HG03060 (cell line): Measurements from ENCODE around the gene REPIN1.

ENCODE experiments used
- ATAC-seq: cut with Tn5 transposase; IDR thresholded peaks from one replicate; pipeline ENCODE4 v1.9.1; 2021; ENCODE audit warnings: low read depth, moderate number of reproducible peaks; ENCODE audit not compliant: unreplicated experiment

Gene REPIN1

DNA sequence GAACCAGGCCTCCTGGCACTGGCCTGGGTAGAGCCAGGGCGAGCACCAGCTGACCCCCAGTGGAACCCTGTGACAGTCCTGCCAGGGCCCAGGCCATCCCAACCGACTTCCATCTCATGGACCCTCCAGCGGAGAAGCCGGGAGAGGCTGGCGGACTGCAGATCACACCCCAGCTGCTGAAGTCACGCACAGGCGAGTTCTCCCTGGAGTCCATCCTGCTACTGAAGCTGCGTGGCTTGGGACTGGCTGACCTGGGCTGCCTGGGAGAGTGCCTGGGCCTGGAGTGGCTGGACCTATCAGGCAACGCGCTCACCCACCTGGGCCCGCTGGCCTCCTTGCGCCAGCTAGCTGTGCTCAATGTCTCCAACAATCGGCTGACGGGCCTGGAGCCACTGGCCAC lies 31.9 kb upstream of the REPIN1 start:
- ATAC-seq = no peak

- no peak for ATAC-seq
These were observed 31.4 kb upstream of the REPIN1 start for GRCh38 chr7:150337179-150337578.

GRCh38 chr7:150337659-150338081 lies 31.0 kb upstream of the REPIN1 start:
- ATAC-seq = no peak

- no peak for ATAC-seq
These were observed 30.3 kb upstream of the REPIN1 start for GRCh38 chr7:150338166-150338829.

DNA sequence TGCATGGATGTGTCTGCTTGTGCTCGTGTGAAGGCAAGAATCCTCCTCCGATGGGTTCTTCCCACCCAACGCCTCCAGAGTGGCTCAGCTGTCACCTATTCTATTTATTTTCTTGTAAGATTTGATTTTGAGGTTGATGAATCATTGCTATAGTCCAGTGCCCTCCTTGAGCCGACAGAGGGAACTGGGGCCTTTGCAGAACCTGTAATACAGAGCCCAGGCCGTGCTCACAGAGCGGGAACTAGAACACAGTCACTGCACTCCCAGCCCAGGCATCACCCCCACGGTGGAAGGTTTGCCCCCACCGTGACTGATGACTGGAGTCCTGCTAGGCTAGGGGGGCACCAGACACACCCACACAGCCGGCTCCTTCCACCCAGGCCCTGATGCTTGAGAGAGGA lies 29.2 kb upstream of the REPIN1 start:
- no peak for ATAC-seq

- no peak for ATAC-seq
These were observed 28.4 kb upstream of the REPIN1 start for GRCh38 chr7:150340024-150340749.

DNA sequence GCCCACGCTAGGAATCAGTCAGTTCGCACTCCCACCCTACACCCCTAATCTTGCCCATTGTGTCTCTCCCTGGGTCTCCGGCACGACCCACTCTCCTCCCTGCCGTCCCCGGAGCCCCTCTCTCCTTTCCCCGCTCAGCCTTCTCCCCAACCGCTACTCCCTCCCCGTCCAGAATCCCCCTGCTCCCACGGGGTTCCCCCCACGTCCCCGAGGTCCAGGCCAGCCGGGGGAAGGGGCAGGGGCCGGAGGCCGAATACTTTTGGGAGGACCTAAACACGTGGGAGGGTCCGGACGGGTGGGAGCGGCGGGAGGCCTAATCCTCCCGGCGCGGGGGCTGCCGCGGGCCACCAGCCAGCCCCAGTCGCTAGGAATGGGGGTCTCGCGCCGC lies 27.8 kb upstream of the REPIN1 start:
- ATAC-seq = no peak

DNA sequence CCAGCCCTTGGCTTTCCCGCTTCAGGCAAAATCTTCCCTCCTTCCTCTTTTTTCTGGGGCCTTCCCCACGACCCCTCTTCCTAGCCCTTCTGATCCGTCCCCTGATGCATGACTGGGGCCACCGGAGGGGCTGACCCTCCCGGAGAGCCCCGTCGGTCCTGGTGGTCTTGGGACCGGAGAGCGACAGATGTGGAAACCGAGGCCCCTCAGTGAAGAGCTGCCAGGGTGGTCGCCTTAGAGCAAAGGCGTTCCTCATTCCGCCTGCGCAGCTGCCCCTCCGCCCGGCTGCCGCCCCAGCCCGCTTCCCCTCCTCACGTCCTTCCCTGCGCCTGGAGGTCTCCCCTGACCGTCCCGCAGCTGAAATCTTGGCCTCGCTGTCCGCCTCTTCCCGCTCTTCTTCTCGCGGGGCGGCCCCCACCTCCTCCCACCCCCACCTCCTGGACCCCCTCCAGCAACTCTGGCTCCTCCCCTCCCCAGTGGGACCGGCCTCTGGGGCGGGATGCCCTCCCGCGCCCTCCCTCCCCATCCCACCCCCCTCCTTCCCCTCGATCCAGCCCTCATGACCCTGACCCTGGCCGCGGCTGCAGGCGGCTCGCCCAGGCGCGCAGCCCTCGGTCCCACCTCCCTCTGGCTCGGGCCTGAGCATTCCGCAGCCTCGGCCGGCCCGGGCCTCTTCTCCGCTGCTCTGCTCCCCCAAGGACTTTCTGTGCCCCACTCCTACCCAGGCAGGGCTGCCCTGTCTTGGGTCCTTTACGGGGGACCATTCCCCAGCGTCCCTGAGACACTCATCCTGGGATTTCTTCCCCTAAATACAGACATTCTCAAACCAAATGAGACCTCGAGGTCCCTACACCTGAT lies 27.1 kb upstream of the REPIN1 start, which contains the start of gene RARRES2:
Gene RARRES2, minus strand, starts transcription at position 367 of the 858 bp plus-strand sequence. CDS start 1,020 bp downstream, outside the sequence.
- no peak for ATAC-seq

DNA sequence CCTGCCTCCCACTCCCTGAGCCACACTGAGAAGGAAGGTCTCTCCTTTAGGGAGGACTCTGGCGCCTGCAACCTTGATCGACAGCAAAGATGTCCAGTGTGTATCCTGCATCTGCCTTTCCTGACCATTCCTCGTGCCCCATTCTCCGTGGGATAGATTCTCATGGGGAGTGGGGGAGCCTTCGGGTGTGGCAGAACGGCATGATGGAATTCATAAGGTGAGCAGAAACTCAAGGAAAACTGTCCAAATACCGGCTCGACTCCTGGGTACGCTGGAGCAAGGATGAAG lies 26.6 kb upstream of the REPIN1 start:
- ATAC-seq = no peak

- no peak for ATAC-seq
These were observed 25.4 kb upstream of the REPIN1 start for GRCh38 chr7:150343225-150343624.

GRCh38 chr7:150344299-150344698 lies 24.3 kb upstream of the REPIN1 start:
- no peak for ATAC-seq

GRCh38 chr7:150345012-150345411 lies 23.6 kb upstream of the REPIN1 start:
- no peak for ATAC-seq

DNA sequence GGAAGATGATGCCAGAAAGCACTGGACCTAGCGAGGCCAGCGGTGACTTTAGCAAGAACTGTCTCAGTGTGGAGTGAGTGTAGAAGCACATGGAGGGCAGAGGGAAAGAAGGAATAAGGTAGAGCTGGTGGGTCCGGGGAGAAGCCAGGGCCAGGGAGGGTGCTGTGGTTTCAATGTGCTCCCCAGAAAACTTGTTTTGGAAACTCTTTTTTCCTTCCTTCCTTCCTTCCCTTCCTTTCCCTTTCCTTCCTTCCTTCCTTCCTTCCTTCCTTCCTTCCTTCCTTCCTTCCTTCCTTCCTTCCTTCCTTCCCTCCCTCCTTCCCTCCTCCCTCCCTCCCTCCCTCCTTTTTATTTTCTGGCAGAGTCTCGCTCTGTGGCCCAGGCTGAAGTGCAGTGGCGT lies 21.7 kb upstream of the REPIN1 start:
- no peak for ATAC-seq

- no peak for ATAC-seq
These were observed 16.9 kb upstream of the REPIN1 start for GRCh38 chr7:150351587-150352194.

DNA sequence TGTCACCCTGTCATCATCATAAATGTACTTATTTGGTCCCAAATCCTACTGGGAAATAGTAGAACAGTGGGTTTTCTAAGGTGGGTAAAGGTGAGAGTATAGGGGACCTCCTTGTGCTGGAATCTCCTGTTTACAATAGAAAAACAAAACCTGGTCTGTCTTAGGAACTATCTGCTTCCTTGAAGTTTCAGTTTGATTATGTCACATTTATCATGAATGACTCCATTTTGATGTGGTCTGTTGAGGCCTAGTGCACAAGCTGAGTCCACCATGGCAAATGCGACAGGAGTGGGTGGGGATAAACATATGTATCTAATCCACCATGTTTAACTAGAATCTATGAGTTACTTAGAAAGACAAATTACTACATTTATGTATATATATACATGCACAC lies 13.0 kb upstream of the REPIN1 start:
- ATAC-seq = no peak

DNA sequence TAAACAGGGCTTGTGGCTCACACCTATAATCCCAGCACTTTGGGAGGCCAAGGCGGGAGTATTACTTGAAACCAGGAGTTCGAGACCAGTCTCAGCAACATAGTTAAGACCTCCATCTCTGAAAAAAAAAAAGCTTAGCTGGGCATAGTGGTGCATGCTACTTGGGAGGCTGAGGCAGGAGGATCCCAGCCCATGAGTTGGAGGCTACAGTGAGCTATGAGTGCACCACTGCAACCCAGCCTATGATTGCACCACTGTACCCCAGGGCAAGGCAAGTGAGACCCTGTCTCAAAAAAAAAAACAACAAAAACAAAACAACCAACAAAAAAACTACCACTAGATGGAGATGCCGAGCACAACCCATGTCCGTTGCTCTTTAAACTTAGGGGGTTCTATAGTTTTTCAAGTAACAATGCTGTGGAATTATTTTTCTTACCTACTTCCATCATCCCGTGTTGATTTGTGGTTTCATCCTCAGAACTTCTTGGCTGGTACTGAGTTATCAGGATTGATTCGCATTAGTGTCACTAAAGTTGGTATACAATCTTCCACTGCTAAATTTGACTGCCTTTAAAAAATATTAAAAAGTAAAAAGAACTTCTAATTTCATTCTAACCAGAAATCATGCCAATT lies 12.2 kb upstream of the REPIN1 start:
- ATAC-seq = no peak

DNA sequence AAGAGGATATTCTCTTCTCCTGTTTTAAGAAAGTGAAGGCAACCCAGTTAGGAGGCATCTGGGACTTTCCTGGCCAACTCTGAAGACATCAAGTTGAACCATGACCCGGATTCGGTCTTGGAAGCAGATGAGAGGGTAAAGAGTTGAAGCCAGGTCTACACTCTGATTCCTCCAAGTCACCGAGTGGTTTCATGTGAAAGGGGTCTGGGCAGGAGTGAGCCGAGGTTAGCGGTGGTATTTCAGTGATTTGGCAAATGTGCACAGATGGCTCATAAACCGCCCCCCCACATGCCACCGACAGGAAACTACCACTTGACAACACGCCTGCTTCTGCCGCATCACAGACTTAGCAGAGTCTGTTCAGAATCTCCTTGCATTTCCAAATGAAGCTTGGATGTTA lies 11.4 kb upstream of the REPIN1 start:
- ATAC-seq = peak; percentile 44

- ATAC-seq = peak; percentile 5
These were observed 10.7 kb upstream of the REPIN1 start for GRCh38 chr7:150357771-150358427.

- ATAC-seq = no peak
These were observed 10.2 kb upstream of the REPIN1 start for GRCh38 chr7:150358433-150358832.

GRCh38 chr7:150358988-150359621 lies 9.5 kb upstream of the REPIN1 start:
- ATAC-seq = no peak
